SK-N-SH (cell line): ENCODE results near the gene OGA.

ENCODE experiments used
- CTCF ChIP-seq: fragments of 200-600 bp; sonication (generic); IDR thresholded peaks from 2 replicates; pipeline ENCODE4 v1.6.1; 2017; ENCODE audit warnings: antibody characterized with exemption, mild to moderate bottlenecking, moderate library complexity
- EP300 ChIP-seq, 2 experiments: IDR thresholded peaks; 2 replicates each; pipeline versions ENCODE4 v1.4.0 to v1.6.1; 2012; ENCODE audit warnings: borderline replicate concordance in 1 of 2, low read depth in 1 of 2, low read length in 1 of 2
- EZH2phosphoT487 ChIP-seq: fragments of 200-600 bp; sonication (generic); IDR thresholded peaks from 2 replicates; pipeline ENCODE4 v1.6.1; 2017; ENCODE audit warnings: low read depth, mixed run types, mild to moderate bottlenecking, antibody characterized with exemption, moderate library complexity, borderline replicate concordance
- RFX5 ChIP-seq: IDR thresholded peaks from 2 replicates; pipeline ENCODE4 v1.6.1; 2012; ENCODE audit warnings: mild to moderate bottlenecking, improper control_type of control experiment, low read length
- TAF1 ChIP-seq: IDR thresholded peaks from 2 replicates; pipeline ENCODE4 v1.6.1; 2012; ENCODE audit warnings: low read depth, mild to moderate bottlenecking, low read length, moderate library complexity, borderline replicate concordance
- YY1 ChIP-seq: IDR thresholded peaks from 2 replicates; pipeline ENCODE4 v1.4.0; 2012; ENCODE audit warnings: low read depth, mild to moderate bottlenecking
- TF ChIP-seq, protein P1 (sequence below): IDR thresholded peaks from 2 replicates; pipeline ENCODE4 v1.6.1; 2012; ENCODE audit warnings: mild to moderate bottlenecking, low read depth, low read length, moderate library complexity

DNA sequence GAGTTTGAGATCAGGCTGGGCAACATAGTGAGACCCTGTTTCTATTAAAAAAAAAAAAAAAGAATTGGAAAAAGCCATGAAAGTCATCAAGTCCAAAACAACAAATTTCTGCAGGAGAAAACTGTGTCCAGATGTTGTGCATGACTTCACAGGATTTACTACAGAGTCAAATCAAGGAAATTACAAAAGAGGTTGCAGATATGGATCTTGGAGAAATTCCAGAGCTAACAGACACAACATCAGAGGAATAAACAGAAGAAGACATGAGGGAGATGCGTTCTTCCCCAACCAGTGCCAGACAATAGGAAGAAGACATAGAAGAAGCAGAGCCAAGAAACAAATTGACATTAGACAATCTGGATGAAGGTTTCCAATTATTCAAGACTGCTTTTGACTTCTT lies 49.7 kb upstream of the OGA start:
- TF ChIP-seq, protein P1, sequence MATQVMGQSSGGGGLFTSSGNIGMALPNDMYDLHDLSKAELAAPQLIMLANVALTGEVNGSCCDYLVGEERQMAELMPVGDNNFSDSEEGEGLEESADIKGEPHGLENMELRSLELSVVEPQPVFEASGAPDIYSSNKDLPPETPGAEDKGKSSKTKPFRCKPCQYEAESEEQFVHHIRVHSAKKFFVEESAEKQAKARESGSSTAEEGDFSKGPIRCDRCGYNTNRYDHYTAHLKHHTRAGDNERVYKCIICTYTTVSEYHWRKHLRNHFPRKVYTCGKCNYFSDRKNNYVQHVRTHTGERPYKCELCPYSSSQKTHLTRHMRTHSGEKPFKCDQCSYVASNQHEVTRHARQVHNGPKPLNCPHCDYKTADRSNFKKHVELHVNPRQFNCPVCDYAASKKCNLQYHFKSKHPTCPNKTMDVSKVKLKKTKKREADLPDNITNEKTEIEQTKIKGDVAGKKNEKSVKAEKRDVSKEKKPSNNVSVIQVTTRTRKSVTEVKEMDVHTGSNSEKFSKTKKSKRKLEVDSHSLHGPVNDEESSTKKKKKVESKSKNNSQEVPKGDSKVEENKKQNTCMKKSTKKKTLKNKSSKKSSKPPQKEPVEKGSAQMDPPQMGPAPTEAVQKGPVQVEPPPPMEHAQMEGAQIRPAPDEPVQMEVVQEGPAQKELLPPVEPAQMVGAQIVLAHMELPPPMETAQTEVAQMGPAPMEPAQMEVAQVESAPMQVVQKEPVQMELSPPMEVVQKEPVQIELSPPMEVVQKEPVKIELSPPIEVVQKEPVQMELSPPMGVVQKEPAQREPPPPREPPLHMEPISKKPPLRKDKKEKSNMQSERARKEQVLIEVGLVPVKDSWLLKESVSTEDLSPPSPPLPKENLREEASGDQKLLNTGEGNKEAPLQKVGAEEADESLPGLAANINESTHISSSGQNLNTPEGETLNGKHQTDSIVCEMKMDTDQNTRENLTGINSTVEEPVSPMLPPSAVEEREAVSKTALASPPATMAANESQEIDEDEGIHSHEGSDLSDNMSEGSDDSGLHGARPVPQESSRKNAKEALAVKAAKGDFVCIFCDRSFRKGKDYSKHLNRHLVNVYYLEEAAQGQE = no peak
- TF ChIP-seq EP300 (IDR thresholded peaks at IDR 0.05; ENCODE audit: borderline replicate concordance in 1 of 2, low read depth in 1 of 2, low read length in 1 of 2) (no peak), CTCF (no peak), EZH2phosphoT487 (no peak), RFX5 (no peak), TAF1 (no peak), YY1 (no peak)
